ENCODE data around the gene ITFG1. TPM values are rescaled to one million over a fixed set of nuclear protein-coding genes. Genes with fewer than 3 reads are reported as not detected.
"Not testable (repeated sequence)": the region's sequence is repeated elsewhere in the genome, so short reads cannot be mapped to it uniquely, and the experiment has no call there.

Gene ITFG1
- total RNA-seq, 2 experiments from 2014 or later = 33.7 to 37.9 TPM

DNA sequence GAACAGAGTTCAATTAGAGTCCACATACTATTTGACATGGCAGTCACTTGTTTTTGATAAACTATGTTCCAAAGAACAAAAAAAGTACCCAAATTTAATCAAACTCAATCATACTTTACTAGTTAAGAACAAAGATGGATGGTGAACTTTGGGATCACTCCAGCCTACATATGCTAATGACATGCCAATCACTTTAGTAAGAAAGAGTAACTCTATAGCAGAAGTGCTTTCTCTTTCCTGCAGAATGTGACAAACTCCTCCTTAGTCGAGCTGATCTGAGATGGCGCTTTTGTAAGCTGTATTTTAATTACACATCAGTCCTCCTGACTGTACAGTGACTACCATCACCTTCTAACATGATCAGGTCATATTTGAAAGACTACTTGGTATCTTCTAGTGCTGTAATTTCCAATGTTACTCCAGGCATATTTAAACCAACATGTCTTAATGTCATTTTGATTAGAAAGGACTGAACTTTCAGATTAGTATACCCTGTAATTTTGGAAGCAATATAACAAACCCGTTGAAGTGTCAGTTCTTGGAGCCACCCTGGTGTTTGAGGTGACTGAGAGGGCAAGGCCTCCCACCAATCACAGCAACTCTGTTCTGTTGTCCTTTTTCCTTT is 321.2 kb downstream of the ITFG1 start:
- TF ChIP-seq EZH2phosphoT487 (IDR thresholded peaks at IDR 0.05; ENCODE audit: borderline replicate concordance, low read depth, low read length) = no peak
- TF ChIP-seq, protein P1, sequence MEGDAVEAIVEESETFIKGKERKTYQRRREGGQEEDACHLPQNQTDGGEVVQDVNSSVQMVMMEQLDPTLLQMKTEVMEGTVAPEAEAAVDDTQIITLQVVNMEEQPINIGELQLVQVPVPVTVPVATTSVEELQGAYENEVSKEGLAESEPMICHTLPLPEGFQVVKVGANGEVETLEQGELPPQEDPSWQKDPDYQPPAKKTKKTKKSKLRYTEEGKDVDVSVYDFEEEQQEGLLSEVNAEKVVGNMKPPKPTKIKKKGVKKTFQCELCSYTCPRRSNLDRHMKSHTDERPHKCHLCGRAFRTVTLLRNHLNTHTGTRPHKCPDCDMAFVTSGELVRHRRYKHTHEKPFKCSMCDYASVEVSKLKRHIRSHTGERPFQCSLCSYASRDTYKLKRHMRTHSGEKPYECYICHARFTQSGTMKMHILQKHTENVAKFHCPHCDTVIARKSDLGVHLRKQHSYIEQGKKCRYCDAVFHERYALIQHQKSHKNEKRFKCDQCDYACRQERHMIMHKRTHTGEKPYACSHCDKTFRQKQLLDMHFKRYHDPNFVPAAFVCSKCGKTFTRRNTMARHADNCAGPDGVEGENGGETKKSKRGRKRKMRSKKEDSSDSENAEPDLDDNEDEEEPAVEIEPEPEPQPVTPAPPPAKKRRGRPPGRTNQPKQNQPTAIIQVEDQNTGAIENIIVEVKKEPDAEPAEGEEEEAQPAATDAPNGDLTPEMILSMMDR (conservative IDR thresholded peaks at IDR 0.05; ENCODE audit: low read length) = no peak
- H3K4me2 ChIP-seq (ENCODE audit: low read length) = no peak overlapping the region
- BruUV-seq (replicated peaks) = no TSS peak
- CTCF ChIA-PET (ENCODE audit: unreplicated experiment) = no interaction called here
- DNase-seq (ENCODE audit: low spot score) = no peak
- H3K36me3 ChIP-seq (ENCODE audit: insufficient read depth, low read length) = no peaks in the 10 kb centered on the region
- no peak overlapping the region for H2AFZ ChIP-seq (ENCODE audit: low read length)
- no peaks in the 10 kb centered on the region for H3K9me3 ChIP-seq (ENCODE audit: low read length)
- H3K27ac ChIP-seq (ENCODE audit: low read depth, low read length, poor library complexity, severe bottlenecking) = no peak overlapping the region
- H3K4me1 ChIP-seq (ENCODE audit: insufficient read depth, low read length, poor library complexity, severe bottlenecking) = peaks cover 19% of the 10 kb centered on the region
- no peaks in the 10 kb centered on the region for H4K20me1 ChIP-seq (ENCODE audit: insufficient read depth, low read length)
- POLR2A ChIA-PET = no interaction called here
- intact Hi-C loops (cut with micrococcal nuclease; ENCODE audit: unreplicated experiment) = loop anchor here (2.0 to 10.0 kb wide), 4 partner anchors 103 to 323 kb away; partner anchors contain the start of genes ITFG1 and PHKB
- H3K4me3 ChIP-seq (ENCODE audit: low read depth, low read length, poor library complexity, severe bottlenecking) = no peak overlapping the region
- no peaks in the 10 kb centered on the region for H3K79me2 ChIP-seq (ENCODE audit: insufficient read depth, low read depth, low read length)
- no peaks in the 10 kb centered on the region for H3K9me2 ChIP-seq (ENCODE audit: insufficient read depth, low read length)

DNA sequence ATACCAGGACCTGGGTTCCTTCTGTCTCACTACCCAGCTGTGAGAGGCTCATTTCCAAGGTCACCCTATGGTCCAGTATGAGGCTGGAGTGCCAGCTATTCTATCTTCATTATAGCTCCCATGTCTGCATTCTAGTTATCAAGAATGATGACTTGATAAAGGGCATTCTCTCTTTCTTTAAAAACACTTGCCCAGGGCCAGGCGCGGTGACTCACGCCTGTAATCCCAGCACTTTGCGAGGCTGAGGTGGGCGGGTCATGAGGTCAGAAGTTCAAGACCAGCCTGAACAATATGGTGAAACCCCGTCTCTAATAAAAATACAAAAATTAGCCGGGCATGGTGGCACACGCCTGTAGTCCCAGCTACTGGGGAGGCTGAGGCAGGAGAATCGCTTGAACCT is 322.9 kb downstream of the ITFG1 start:
- peaks cover 12% of the 10 kb centered on the region for H3K4me1 ChIP-seq (ENCODE audit: insufficient read depth, low read length, poor library complexity, severe bottlenecking)
- H3K4me3 ChIP-seq (ENCODE audit: low read depth, low read length, poor library complexity, severe bottlenecking); DNase-seq (ENCODE audit: low spot score); H3K79me2 ChIP-seq (ENCODE audit: insufficient read depth, low read depth, low read length); H3K36me3 ChIP-seq (ENCODE audit: insufficient read depth, low read length); CTCF ChIA-PET (ENCODE audit: unreplicated experiment); H3K27ac ChIP-seq (ENCODE audit: low read depth, low read length, poor library complexity, severe bottlenecking); H2AFZ ChIP-seq (ENCODE audit: low read length); BruUV-seq (replicated peaks); H3K4me2 ChIP-seq (ENCODE audit: low read length); H3K9me3 ChIP-seq (ENCODE audit: low read length); H4K20me1 ChIP-seq (ENCODE audit: insufficient read depth, low read length); intact Hi-C loops (cut with micrococcal nuclease; ENCODE audit: unreplicated experiment); H3K9me2 ChIP-seq (ENCODE audit: insufficient read depth, low read length): not testable (repeated sequence)
- POLR2A ChIA-PET = interaction anchor here (1.4 kb wide), 1 partner anchor 24 kb away, joined by 4 read pairs; no protein-coding TSS in a partner anchor

DNA sequence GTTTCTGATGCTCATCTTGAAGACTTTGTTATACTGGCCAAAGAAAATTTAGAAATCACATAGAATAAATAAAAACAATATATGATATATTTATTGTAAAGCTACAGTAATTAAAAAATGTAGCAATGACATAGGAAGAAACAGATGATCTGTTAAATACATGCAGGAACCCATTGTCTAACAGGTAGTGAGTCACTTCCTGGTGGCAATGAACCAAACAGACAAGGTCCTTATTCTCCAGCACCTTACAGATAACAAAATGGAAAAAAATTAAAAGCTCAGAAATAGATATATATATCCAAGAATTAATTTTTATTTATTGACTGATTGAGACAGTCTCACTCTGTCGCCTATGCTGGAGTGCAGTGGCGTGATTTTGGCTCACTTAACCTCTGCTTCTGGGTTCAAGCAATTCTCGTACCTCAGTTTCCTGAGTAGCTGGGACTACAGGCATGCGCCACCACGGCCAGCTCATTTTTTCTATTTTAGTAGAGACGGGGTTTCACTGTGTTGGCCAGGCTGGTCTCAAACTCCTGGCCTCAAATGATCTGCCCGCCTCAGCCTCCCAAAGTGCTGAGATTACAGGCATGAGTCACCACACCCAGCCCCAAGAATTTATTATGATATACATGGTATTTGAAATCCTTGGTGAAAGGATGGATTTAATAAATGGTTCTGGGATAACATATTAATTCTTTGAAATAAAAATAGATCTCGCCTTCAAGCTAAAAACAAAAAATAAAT is 324.6 kb downstream of the ITFG1 start:
- CTCF ChIA-PET (ENCODE audit: unreplicated experiment) = no interaction called here
- TF ChIP-seq, protein P1 (conservative IDR thresholded peaks at IDR 0.05; ENCODE audit: low read length) = no peak
- no peak for TF ChIP-seq EZH2phosphoT487 (IDR thresholded peaks at IDR 0.05; ENCODE audit: borderline replicate concordance, low read depth, low read length)
- BruUV-seq (replicated peaks) = no TSS peak
- Histone ChIP-seq H3K4me3 (ENCODE audit: low read depth, low read length, poor library complexity, severe bottlenecking) (no peak overlapping the region), H3K4me1 (ENCODE audit: insufficient read depth, low read length, poor library complexity, severe bottlenecking) (no peaks in the 10 kb centered on the region), H2AFZ (ENCODE audit: low read length) (no peak overlapping the region), H3K36me3 (ENCODE audit: insufficient read depth, low read length) (no peaks in the 10 kb centered on the region), H3K9me3 (ENCODE audit: low read length) (no peaks in the 10 kb centered on the region), H3K79me2 (ENCODE audit: insufficient read depth, low read depth, low read length) (no peaks in the 10 kb centered on the region), H3K4me2 (ENCODE audit: low read length) (no peak overlapping the region), H4K20me1 (ENCODE audit: insufficient read depth, low read length) (no peaks in the 10 kb centered on the region), H3K9me2 (ENCODE audit: insufficient read depth, low read length) (no peaks in the 10 kb centered on the region), H3K27ac (ENCODE audit: low read depth, low read length, poor library complexity, severe bottlenecking) (no peak overlapping the region)
- intact Hi-C loops (cut with micrococcal nuclease; ENCODE audit: unreplicated experiment) = no loop called here
- no peak for DNase-seq (ENCODE audit: low spot score)
- POLR2A ChIA-PET = interaction anchor here (0.5 to 0.6 kb wide), 2 partner anchors 33 to 282 kb away, joined by 3 read pairs; no protein-coding TSS in a partner anchor

Measured in OCI-LY7 (cell line).